ENCODE measurements around the gene RRP1.

Gene RRP1, protein sequence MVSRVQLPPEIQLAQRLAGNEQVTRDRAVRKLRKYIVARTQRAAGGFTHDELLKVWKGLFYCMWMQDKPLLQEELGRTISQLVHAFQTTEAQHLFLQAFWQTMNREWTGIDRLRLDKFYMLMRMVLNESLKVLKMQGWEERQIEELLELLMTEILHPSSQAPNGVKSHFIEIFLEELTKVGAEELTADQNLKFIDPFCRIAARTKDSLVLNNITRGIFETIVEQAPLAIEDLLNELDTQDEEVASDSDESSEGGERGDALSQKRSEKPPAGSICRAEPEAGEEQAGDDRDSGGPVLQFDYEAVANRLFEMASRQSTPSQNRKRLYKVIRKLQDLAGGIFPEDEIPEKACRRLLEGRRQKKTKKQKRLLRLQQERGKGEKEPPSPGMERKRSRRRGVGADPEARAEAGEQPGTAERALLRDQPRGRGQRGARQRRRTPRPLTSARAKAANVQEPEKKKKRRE

DNA sequence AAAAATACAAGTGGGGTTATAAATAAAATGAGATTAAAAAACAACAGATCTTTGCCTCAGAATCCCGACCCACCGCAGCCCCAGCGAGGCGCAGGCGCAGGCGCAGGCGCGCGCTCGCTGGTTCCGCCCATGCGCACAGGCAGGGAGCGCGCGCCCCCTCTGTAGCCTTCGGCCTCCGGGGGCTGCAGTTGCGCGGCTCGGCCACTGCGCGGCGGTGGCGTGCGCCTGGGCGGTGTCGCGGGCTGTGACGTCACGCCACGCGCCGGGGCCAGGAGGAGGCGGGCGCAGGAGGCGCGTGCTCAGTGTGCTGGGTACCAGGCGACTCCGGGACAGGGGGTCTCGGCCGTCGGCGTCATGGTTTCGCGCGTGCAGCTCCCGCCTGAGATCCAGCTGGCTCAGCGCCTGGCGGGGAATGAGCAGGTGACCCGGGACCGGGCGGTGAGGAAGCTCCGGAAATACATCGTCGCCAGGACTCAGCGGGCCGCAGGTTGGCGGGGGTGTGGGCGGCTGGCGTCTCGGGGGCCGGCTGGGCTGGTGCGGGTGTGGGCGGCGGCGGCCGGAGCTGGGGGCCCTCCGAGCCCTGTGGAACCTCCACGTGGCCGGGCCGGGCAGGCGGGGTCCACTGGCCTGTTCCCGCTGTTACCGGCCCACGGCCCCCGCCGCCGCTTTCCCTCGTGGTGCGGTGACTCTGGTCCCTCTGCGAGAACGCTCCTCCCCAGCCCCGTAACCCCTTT, at the start of gene RRP1:
Gene RRP1, plus strand, starts transcription at position 302 of the 734 bp plus-strand sequence. Its CDS starts 53 bp downstream, at position 355.
- in situ Hi-C loops (cut with MboI; ENCODE audit: low sequenced_read_pairs) = no loop called here

DNA sequence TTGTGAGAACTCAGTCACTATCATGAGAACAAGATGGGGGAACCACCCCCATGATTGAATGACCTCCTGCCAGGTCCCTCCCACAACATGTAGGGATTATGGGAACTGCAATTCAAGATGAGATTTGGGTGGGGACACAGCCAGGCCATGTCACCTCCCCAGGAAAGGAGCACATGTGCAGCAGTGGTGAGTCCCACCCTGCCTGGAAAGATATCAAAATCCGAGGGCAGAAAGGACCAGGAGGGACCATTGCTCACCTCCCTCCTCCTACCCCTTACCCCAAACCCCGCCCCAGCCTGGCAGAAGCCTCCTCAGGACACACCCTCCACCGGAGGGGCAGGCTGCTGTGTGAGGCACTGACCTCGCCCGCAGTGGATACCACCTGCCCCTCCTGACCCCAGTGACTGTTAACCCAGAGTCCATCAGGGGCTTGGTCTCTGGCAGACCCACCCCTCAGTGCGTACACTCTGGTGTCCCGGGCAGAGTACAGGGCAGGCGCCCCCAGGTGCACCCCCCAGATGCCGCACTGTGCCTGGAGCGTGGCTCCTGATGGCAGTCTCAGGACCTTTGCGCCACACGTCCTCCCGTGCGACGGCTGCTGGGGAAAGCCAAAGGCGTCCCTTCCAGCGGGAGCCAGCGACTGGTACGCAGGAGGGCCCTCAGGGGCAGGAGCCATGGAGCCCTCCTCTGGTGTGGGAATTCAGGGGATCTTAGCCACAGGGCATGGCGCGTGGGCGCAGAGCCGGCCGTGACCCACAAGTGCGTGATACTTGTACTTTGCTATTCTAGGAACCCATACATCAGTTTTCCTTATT, 49.5 kb upstream of the RRP1 start:
- in situ Hi-C loops (cut with MboI; ENCODE audit: low sequenced_read_pairs) = no loop called here

DNA sequence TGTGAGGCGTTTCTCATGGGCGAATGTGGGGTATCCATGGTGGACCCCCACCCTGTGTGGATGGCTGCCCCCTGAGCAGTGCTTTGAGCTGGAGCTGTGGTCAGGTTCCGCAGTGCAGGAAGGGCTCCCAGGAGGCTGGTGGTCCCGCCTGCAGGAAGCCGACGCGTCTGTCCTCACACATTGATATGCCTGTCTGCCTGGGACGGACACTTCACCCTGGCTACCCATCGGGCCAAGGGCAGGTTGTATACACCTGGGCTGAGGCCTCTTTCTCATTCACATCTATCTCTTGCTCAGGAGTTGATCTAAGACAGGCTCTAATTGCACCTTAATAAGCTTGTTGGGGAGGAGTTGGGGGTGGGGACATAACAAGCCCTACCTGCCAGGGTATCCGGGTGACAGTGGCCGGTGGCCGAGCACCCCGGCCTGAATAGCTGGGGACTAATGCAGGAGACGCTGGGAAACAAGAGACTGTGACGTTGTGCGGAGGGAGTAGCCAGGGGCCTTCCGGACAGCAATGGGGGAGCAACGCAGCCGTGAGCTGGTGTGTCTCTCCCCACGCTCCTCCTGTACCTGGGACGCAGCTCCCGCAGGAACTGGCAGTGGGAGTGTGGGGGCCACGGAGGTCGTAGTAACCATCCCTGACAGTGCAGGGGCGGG, 48.8 kb upstream of the RRP1 start:
- in situ Hi-C loops (cut with MboI; ENCODE audit: low sequenced_read_pairs) = no loop called here

DNA sequence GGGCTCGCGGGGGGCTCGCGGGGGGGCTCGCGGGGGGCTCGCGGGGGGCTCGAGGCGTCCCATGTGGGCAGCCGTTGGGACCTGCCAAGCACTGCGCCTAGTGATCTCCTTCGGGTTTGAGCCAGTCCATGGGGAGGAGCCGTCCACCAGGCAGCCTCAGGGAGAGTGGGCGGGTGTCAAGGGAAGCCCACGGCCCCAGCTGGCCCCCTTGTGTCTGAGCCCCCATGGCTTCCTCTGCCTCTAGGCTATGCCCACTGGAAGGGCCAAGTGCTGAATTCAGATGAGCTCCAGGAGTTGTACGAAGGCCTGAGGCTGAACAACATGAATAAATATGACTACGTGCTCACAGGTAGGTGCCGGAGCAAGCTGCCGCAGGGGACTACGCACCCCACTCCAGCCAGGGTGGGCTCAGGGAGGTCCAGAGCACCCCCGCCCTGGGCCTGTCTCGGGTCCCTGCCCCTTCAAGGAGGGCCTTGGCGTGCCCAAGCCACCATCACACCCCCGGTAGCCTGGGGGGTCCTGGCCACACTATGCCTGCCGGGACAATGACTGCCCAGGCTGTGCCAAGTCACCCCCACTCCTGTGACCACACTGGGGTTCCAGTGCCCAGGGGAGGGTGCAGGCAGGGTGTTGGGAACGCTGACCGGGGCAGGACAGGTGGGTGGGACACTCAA, 47.8 kb upstream of the RRP1 start:
- in situ Hi-C loops (cut with MboI; ENCODE audit: low sequenced_read_pairs) = no loop called here

DNA sequence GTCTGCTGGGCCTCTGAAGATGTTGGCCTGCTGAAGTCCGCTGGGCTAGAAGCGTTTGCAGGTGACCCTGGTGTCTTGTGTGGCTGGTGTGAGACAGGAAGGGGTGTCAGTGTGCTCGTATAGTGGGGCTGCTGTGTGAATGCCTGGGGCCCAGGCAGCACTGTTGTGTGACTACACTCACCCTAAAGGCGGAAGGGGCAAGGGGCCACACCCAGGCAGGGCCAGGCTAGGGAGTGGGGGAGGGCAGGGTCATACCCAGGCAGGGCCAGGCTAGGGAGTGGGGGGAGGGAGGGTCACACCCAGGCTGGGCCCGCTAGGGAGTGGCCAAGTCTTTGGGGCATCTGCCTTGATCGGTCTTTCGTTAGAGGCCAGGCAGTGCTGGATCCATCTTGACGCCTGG, 45.4 kb upstream of the RRP1 start:
- in situ Hi-C loops (cut with MboI; ENCODE audit: low sequenced_read_pairs) = no loop called here

DNA sequence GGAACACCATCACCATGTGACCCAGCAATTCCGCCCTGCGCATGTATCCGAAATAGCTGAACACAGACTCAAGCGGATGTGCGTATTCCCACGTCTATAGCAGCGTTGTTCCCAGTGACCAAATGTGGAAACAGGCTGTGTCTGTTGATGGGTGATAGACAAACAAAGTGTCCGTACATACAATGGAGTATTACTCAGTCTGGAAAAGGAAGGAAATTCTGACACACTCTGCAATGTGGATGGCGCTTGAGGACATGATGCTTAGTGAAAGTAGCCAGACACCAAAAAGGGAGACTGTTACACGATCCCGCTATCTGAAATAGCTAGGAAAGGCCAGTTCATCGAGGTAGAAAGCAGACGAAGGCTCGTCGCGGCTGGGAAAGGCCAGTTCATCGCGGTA, 44.7 kb upstream of the RRP1 start:
- in situ Hi-C loops (cut with MboI; ENCODE audit: low sequenced_read_pairs) = no loop called here

DNA sequence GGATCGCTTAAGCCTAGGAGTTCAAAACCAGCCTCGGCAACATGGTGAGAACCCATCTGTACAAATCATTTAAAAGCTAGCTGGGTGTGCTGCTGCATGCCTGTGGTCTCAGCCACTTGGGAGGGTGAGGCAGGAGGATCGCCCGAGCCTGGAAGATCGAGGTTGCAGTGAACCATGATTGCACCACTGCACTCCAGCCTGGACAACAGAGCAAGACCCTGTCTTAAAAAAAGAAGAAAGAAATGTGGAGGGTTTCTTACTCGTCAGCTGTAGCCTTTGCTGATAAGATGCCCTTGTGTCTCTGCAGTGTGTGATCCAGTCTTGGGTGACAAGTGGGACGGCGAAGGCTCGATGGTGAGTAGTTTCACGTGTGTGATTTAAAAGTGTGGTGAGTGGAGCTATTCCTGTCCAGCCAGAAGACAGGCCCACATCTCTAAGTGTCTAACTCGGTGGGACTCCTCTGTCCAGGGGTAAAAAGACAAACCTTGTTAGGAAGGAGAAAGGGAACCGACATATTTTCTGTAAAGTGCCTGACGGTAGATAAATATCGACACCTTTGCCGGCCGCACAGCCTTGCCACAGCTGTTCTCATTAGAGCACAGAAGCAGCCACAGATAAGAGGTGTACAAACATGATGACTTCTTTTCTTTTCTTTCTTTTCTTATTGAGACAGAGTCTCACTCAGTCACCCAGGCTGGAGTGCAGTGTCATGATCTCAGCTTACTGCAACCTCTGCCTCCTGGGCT, 43.4 kb upstream of the RRP1 start:
- in situ Hi-C loops (cut with MboI; ENCODE audit: low sequenced_read_pairs) = no loop called here

DNA sequence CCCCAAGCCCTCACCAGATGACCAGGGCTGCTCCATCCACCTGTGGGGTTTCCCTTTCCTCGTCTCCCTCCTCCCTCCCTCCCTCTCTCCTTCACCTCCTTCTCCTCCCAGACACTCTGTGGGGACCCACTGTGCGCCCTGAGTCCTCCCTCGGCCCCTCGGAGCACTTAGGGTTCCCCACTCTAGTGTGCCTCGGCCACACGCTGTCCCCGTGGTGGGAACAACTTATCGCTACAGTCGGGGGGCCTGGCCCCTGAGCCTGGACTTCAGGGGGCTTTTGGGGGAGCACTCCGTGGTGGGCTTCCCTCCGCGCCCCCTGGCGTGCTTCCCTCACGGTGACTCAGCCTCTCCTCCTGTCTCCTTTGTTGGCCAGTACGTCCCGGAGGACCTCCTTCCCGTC, 40.8 kb upstream of the RRP1 start:
- in situ Hi-C loops (cut with MboI; ENCODE audit: low sequenced_read_pairs) = no loop called here

DNA sequence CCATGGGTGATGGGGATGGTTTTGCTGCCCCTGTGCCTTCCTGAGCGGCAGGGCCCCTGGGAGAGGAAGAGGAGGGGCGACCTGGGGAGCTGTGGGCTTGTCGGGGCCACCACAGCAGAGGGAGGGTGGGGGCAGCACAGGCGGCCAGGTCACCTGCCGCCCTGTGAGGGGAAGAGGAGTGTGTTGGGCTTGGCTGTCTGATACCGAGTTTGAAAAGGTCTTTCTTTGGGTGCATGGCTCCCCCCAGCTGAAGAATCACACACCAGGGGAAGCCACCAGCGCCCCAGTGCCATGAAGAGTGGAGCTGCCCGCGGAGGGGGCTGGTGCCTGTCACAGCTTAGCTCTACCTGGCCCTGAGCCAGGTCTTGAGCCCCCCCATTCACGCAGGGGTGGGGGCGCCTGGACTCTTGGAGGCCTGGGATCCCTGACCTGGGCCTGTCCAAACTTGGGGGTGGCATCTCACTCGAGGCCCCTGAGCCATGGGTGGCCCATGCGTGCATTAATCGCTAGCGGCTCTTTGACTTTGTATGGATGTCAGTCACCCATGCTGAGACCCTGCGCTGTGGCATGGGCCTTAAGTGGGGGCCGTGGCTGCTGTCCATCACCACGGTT, 39.6 kb upstream of the RRP1 start:
- in situ Hi-C loops (cut with MboI; ENCODE audit: low sequenced_read_pairs) = no loop called here

DNA sequence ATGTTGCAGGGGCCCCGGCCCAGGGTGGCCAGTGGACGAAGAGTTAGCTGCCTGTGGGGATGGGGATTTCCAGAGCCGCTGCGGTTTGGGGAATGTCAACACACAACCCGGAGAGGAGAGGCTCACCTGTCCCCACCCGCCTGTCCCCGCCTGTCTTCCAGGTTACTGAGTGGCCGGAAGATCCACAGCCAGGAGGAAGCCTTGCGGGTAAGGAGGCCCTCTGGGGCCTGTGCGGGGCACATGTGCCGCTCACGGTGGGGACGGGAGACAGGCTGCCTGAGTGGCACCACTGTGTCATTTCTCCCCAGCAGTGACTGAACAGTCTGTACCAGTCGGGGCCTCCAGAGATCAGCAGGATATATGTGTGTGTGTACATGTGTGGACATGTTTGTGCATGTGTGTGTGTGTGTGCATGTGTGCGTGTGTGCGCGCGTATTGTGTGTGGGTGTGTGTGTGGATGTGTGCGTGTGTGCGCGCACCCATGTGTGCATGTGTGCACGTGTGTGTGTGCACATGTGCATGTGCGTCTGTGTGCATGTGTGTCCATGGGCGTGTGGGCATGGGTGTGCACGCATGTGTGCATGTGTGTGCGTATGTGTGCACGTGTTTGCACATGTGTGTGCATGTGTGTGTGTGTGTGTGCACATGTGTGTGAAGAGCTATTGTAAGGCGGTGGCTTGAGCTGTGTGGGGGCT, 38.9 kb upstream of the RRP1 start:
- in situ Hi-C loops (cut with MboI; ENCODE audit: low sequenced_read_pairs) = no loop called here

DNA sequence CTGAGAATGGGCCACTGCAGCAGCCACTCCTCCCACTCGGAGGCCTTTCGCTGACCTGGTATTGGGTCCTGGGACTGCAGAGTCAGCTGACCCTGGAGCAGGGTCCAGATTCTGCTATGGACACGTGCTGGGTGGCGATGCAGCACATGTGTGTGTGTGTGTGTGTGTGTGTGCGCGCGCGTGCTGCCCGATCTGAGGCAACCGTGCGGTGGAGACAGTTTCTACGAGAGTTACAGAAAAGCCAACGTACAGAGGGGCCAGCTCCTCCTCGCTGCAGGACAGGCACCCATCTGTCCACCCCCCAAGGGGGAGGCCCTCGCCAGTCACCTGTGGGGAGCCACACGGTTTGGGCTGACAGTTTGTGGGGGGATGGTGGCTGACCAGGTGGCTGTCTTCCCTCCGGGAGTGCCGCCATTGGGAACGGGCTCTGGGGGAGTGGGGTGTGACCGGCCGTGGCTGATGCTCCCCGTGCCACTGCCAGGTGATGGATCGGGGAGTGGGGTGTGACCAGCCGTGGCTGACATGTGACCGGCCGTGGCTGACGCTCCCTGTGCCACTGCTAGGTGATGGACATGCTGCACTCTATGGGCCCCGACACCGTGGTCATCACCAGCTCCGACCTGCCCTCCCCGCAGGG, 37.3 kb upstream of the RRP1 start:
- in situ Hi-C loops (cut with MboI; ENCODE audit: low sequenced_read_pairs) = no loop called here

DNA sequence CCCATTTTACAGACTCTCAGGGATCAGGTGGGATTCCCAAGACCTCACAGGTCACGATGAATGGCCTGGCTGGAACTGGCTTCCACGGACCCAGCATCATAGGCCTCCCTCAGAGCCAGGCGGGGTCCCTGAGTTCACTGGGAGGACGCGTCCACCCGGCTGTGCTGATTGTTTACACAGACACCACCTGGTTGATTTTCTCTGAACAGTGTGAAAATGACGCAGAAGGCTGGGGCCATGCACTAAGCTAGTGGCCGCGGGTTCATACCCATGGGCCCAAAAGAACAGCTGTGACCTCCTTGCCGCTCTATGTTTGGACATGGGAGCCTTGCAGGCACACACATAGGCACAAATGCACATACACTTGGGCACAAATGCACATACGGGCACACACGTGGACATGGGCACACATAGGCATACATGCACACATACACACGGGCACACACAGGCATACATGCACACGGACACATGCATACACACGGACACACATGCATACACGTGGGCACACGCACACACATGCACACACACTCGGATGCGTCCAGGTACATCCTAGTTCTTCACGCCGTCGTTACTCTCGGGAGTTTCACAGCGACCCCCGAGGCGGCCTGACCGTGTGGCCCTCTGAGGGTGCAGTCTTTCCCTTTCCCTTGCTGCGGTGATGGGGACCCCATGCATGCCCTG, 36.5 kb upstream of the RRP1 start:
- in situ Hi-C loops (cut with MboI; ENCODE audit: low sequenced_read_pairs) = no loop called here

DNA sequence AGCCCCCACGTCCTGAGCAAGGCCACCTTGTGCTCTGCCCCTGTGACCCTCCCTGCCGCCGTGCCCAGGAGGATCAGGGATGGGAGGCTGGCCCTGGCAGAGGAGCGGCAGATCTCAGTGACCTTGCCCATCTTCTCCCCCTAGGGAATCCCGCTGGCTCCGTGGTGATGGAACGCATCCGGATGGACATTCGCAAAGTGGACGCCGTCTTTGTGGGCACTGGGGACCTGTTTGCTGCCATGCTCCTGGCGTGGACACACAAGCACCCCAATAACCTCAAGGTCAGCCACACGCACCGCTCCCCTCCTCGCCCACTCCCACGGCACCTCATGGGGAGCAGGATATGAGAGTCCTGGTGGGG, 36.0 kb upstream of the RRP1 start:
- in situ Hi-C loops (cut with MboI; ENCODE audit: low sequenced_read_pairs) = no loop called here

DNA sequence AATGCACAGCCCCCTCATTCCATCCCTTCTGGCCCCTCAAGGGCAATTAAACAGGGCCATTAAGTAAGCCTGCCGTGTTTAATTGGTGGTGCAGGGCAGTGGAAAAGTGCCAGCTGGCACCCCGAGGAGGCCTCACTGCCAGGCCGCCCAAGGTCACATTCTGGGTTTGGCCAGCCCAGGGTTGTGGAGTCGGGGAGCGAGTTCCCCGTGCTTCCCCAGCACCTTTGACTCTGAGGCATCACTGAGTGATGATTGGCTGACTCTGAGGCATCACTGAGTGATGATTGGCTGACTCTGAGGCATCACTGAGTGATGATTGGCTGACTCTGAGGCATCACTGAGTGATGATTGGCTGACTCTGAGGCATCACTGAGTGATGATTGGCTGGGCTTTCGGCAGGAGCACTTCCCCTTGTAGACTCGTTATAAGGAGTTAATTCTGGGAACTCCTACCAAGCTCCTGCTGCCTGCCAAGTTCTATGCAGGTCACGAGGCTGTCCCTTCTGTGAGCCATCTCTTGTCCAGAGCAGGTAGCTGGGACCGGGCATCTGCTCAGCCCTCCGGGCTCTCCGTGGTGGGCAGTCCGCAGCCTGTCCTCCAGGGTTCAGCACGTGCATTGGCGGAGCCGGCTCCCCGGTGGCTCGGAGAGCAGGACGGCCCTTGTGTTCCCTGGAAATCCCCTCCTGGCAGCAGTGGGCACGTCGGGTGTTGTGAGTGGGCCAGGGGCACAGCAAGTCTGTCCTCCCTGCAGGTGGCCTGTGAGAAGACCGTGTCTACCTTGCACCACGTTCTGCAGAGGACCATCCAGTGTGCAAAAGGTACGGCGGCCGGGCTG, 34.2 kb upstream of the RRP1 start:
- in situ Hi-C loops (cut with MboI; ENCODE audit: low sequenced_read_pairs) = no loop called here

DNA sequence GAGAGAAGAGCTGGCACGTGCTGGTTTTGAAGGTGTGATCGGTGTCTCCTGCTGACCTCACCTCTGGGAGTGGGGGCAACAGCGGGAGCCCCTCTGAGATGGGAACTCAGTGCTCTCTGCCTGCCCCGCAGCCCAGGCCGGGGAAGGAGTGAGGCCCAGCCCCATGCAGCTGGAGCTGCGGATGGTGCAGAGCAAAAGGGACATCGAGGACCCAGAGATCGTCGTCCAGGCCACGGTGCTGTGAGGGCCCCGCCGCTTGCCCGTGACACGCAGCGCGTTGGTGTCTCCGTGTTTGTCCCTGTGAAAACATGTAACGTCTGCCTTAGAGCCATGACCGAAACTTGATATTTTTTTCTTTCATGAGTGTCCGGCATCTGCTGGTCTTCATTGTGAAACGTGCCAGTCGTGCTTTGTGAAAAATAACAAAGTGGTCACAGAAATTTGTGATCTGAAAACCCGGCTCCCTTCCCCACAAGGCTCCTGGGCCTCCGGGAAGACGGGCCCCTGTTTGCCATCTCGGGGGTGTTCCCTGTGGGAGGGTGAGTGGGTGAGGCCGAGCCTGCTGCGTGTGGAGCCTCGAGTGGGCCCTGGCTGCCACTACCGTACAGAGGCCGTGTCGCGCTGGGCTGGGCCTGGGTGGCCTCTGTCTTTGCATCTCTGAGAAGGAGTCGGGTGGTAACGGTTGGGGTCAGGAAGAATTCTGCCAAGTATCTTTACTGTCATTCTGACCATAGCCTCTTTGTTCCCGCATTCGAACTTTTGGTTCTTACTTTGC, 33.4 kb upstream of the RRP1 start:
- in situ Hi-C loops (cut with MboI; ENCODE audit: low sequenced_read_pairs) = no loop called here

DNA sequence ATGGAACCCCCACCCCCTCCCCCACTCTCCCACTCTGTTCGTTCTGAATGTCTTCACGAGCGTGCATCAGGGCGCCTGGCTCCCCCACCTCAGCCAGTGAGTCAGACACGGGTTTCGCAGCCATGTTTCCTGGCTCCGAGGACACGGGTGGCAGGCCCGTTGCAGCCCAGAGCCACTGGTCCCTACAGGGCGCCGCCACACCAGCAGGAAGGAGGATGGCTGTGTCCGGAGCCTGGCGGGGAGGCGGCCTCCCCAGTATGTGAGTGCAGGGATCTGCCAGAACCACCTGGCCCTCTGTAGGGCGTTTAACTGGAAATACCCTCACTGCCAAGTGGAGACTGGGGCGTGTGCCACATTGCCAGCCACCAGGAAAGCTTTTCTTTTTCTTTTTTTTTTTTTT, 31.8 kb upstream of the RRP1 start:
- in situ Hi-C loops (cut with MboI; ENCODE audit: low sequenced_read_pairs) = no loop called here
